Neural progenitor cell (in vitro differentiated cells): ENCODE results near the gene UBE2K. TPM values are rescaled to one million over a fixed set of nuclear protein-coding genes. Genes with fewer than 3 reads are reported as not detected.
"Not testable (repeated sequence)": the region's sequence is repeated elsewhere in the genome, so short reads cannot be mapped to it uniquely, and the experiment has no call there.

ENCODE experiments used
- DNase-seq: peaks from one replicate; pipeline ENCODE4 v3.0.0-alpha.2; 2016; ENCODE audit warnings: low spot score
- H2AFZ ChIP-seq: fragments of 200-600 bp; sonication (generic); replicated peaks from 2 replicates; pipeline ENCODE4 v1.6.1; 2016; ENCODE audit warnings: antibody characterized with exemption
- H3F3A ChIP-seq: fragments of 200-600 bp; sonication (generic); 2 replicates; pipeline ENCODE4 v1.6.1; 2016; ENCODE audit warnings: antibody characterized with exemption, low read depth
- H3K27ac ChIP-seq: fragments of 200-600 bp; sonication (generic); 2 replicates; pipeline ENCODE4 v1.5.1; 2016; ENCODE audit warnings: mild to moderate bottlenecking
- H3K27me3 ChIP-seq: fragments of 200-600 bp; sonication (generic); 2 replicates; pipeline ENCODE4 v1.6.1; 2016; ENCODE audit warnings: mild to moderate bottlenecking, moderate library complexity
- H3K36me3 ChIP-seq: fragments of 200-600 bp; sonication (generic); 2 replicates; pipeline ENCODE4 v1.5.1; 2016
- H3K4me1 ChIP-seq: fragments of 200-600 bp; sonication (generic); 2 replicates; pipeline ENCODE4 v1.6.1; 2016; ENCODE audit warnings: mixed run types
- H3K4me2 ChIP-seq: fragments of 200-600 bp; sonication (generic); 2 replicates; pipeline ENCODE4 v1.6.1; 2016
- H3K4me3 ChIP-seq: fragments of 200-600 bp; sonication (generic); 2 replicates; pipeline ENCODE4 v1.5.1; 2016
- H3K79me2 ChIP-seq: fragments of 200-600 bp; sonication (generic); 2 replicates; pipeline ENCODE4 v1.6.1; 2016; ENCODE audit warnings: low read depth
- H3K9ac ChIP-seq: fragments of 200-600 bp; sonication (generic); 2 replicates; pipeline ENCODE4 v1.6.1; 2016
- H3K9me3 ChIP-seq: fragments of 200-600 bp; sonication (generic); 2 replicates; pipeline ENCODE4 v1.5.1; 2016; ENCODE audit warnings: low read depth
- H4K20me1 ChIP-seq: fragments of 200-600 bp; sonication (generic); 2 replicates; pipeline ENCODE4 v1.6.1; 2016; ENCODE audit warnings: low read depth
- H3K27ac Mint-ChIP-seq: 3 replicates; pipeline ENCODE4 v1.8.0; 2021; ENCODE audit warnings: mixed read lengths
- H3K27me3 Mint-ChIP-seq: 2 replicates; pipeline ENCODE4 v1.8.0; 2022; ENCODE audit warnings: low read depth, mild to moderate bottlenecking, inconsistent platforms, moderate library complexity, mixed read lengths; ENCODE audit not compliant: insufficient read depth
- H3K36me3 Mint-ChIP-seq: 3 replicates; pipeline ENCODE4 v1.8.0; 2021; ENCODE audit warnings: mixed read lengths
- H3K4me1 Mint-ChIP-seq: 3 replicates; pipeline ENCODE4 v1.8.0; 2021; ENCODE audit warnings: mixed read lengths
- H3K4me3 Mint-ChIP-seq: 3 replicates; pipeline ENCODE4 v1.8.0; 2021; ENCODE audit warnings: mild to moderate bottlenecking, moderate library complexity, mixed read lengths
- H3K9me3 Mint-ChIP-seq: 3 replicates; pipeline ENCODE4 v1.8.0; 2020; ENCODE audit warnings: mixed read lengths
- EZH2 ChIP-seq: fragments of 200-600 bp; sonication (generic); IDR thresholded peaks from 2 replicates; pipeline ENCODE4 v1.6.1; 2017; ENCODE audit warnings: antibody characterized with exemption, mild to moderate bottlenecking, moderate library complexity
- EZH2phosphoT487 ChIP-seq: fragments of 200-600 bp; sonication (generic); IDR thresholded peaks from 2 replicates; pipeline ENCODE4 v1.6.1; 2017; ENCODE audit warnings: antibody characterized with exemption
- total RNA-seq: library from RNA; depleted of rRNA; stranded (reverse); fragments of >200 nt; gene quantifications from 2 replicates; pipeline ENCODE4 v1.2.3, GENCODE V29; 2015; ENCODE audit warnings: low replicate concordance
- TF ChIP-seq, protein P1 (sequence below): fragments of 200-600 bp; sonication (generic); IDR thresholded peaks from 2 replicates; pipeline ENCODE4 v1.5.1; 2017; ENCODE audit warnings: antibody characterized with exemption, mild to moderate bottlenecking

Gene UBE2K
- total RNA-seq, 1 donor from 2014 or later: 61.8 TPM

DNA sequence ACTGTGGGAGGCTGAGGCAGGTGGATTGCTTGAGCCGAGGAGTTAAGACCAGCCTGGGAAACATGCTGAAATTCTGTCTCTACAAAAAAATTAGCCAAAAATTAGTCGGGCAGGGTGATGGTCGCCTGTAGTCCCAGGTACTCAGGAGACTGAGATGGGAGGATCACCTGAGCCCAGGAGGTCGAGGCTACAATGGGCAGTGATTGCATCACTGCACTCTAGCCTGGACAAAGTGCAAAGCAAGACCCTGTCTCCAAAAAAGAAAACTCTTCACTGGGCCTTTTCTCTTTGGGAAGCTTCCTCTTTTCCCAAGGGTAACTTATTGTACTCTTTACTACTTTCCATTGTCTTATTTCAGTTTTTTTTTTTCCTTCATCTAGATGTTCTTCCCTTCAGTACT, 88.9 kb downstream of the UBE2K start:
- H3F3A ChIP-seq: peaks cover 32% of the 10 kb centered on the region
- H3K9ac ChIP-seq: no peak overlapping the region
- H3K27me3 ChIP-seq: no peaks in the 10 kb centered on the region
- no peak overlapping the region for H2AFZ ChIP-seq
- no peaks in the 10 kb centered on the region for H3K79me2 ChIP-seq
- Mint-ChIP-seq H3K4me1 (no peaks in the 10 kb centered on the region), H3K27me3 (peaks cover 5% of the 10 kb centered on the region), H3K9me3 (no peaks in the 10 kb centered on the region), H3K4me3 (no peak overlapping the region), H3K27ac (no peak overlapping the region), H3K36me3 (no peaks in the 10 kb centered on the region)
- H3K9me3 ChIP-seq: no peaks in the 10 kb centered on the region
- no peaks in the 10 kb centered on the region for H4K20me1 ChIP-seq
- DNase-seq: no peak
- no peak overlapping the region for H3K27ac ChIP-seq
- no peak overlapping the region for H3K4me2 ChIP-seq
- no peak overlapping the region for H3K4me3 ChIP-seq
- H3K4me1 ChIP-seq: no peaks in the 10 kb centered on the region
- H3K36me3 ChIP-seq: no peaks in the 10 kb centered on the region
- TF ChIP-seq EZH2 (no peak), EZH2phosphoT487 (no peak)
- TF ChIP-seq, protein P1, sequence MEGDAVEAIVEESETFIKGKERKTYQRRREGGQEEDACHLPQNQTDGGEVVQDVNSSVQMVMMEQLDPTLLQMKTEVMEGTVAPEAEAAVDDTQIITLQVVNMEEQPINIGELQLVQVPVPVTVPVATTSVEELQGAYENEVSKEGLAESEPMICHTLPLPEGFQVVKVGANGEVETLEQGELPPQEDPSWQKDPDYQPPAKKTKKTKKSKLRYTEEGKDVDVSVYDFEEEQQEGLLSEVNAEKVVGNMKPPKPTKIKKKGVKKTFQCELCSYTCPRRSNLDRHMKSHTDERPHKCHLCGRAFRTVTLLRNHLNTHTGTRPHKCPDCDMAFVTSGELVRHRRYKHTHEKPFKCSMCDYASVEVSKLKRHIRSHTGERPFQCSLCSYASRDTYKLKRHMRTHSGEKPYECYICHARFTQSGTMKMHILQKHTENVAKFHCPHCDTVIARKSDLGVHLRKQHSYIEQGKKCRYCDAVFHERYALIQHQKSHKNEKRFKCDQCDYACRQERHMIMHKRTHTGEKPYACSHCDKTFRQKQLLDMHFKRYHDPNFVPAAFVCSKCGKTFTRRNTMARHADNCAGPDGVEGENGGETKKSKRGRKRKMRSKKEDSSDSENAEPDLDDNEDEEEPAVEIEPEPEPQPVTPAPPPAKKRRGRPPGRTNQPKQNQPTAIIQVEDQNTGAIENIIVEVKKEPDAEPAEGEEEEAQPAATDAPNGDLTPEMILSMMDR: no peak

DNA sequence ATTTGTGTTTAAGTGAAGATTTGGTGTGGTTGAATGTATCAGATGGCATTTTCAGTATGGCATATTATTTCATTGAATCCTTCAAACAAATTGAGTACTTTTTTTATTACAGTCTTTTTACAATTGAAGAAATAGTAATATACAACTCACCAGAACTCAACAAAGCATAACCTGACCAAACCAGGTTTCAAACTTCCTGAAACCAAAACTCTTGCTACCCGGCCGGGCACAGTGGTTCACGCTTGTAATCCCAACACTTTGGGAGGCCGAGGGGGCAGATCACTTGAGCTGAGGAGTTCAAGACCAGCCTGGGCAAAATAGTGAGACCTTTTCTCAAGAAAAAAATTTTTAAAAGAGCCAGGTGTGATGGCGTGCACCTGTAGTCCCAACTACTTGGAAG, 94.2 kb downstream of the UBE2K start:
- Mint-ChIP-seq H3K4me3 (no peak overlapping the region), H3K27ac (no peak overlapping the region), H3K36me3 (no peaks in the 10 kb centered on the region), H3K4me1 (no peaks in the 10 kb centered on the region), H3K27me3 (no peaks in the 10 kb centered on the region), H3K9me3 (no peaks in the 10 kb centered on the region)
- H3K36me3 ChIP-seq: no peaks in the 10 kb centered on the region
- H3K79me2 ChIP-seq: no peaks in the 10 kb centered on the region
- no peak for DNase-seq
- no peaks in the 10 kb centered on the region for H3K9me3 ChIP-seq
- H3K9ac ChIP-seq: no peak overlapping the region
- no peaks in the 10 kb centered on the region for H4K20me1 ChIP-seq
- no peaks in the 10 kb centered on the region for H3K4me1 ChIP-seq
- no peak for TF ChIP-seq EZH2
- TF ChIP-seq, protein P1: no peak
- no peak for TF ChIP-seq EZH2phosphoT487
- no peak overlapping the region for H3K27ac ChIP-seq
- no peak overlapping the region for H3K4me3 ChIP-seq
- H2AFZ ChIP-seq: no peak overlapping the region
- no peak overlapping the region for H3K4me2 ChIP-seq
- H3F3A ChIP-seq: peaks cover 3% of the 10 kb centered on the region
- no peaks in the 10 kb centered on the region for H3K27me3 ChIP-seq

GRCh38 chr4:39792529-39792928, 94.6 kb downstream of the UBE2K start:
- DNase-seq: no peak
- H3K27me3 ChIP-seq: no peaks in the 10 kb centered on the region
- H3K4me2 ChIP-seq: no peak overlapping the region
- no peak overlapping the region for H3K27ac ChIP-seq
- no peak overlapping the region for H3K9ac ChIP-seq
- H3F3A ChIP-seq: peaks cover 3% of the 10 kb centered on the region
- H2AFZ ChIP-seq: no peak overlapping the region
- no peaks in the 10 kb centered on the region for H4K20me1 ChIP-seq
- H3K27me3 Mint-ChIP-seq: no peaks in the 10 kb centered on the region
- no peak for TF ChIP-seq EZH2
- TF ChIP-seq, protein P1: no peak
- no peak for TF ChIP-seq EZH2phosphoT487
- H3K4me3 Mint-ChIP-seq: no peak overlapping the region
- no peaks in the 10 kb centered on the region for H3K36me3 ChIP-seq
- H3K27ac Mint-ChIP-seq: no peak overlapping the region
- no peaks in the 10 kb centered on the region for H3K79me2 ChIP-seq
- H3K4me1 ChIP-seq: no peaks in the 10 kb centered on the region
- no peaks in the 10 kb centered on the region for H3K36me3 Mint-ChIP-seq
- H3K4me3 ChIP-seq: no peak overlapping the region
- H3K4me1 Mint-ChIP-seq: no peaks in the 10 kb centered on the region
- H3K9me3 Mint-ChIP-seq: no peaks in the 10 kb centered on the region
- H3K9me3 ChIP-seq: no peaks in the 10 kb centered on the region

GRCh38 chr4:39792976-39793375, 95.0 kb downstream of the UBE2K start:
- DNase-seq, H3K27me3 ChIP-seq, H3K4me1 Mint-ChIP-seq, H3K4me1 ChIP-seq, H3K36me3 Mint-ChIP-seq, H3K9me3 ChIP-seq, H2AFZ ChIP-seq, H3K27ac ChIP-seq, H3K9ac ChIP-seq, H3K27ac Mint-ChIP-seq, H3K4me3 ChIP-seq, H3K4me2 ChIP-seq, H3K79me2 ChIP-seq, H3F3A ChIP-seq, H4K20me1 ChIP-seq, H3K27me3 Mint-ChIP-seq, H3K9me3 Mint-ChIP-seq, H3K4me3 Mint-ChIP-seq, H3K36me3 ChIP-seq: not testable (repeated sequence)
